Measurements from ENCODE around the gene CALR3. TPM values are rescaled to one million over a fixed set of nuclear protein-coding genes. Genes with fewer than 3 reads are reported as not detected.
A peak's percentile ranks its signal among the peaks of the same experiment; 100 is the strongest.
"Not testable (repeated sequence)": the region's sequence is repeated elsewhere in the genome, so short reads cannot be mapped to it uniquely, and the experiment has no call there.

CALR3 gene
- total RNA-seq, 1 experiment from 2014 or later = not detected

GRCh38 chr19:16497042-16497441, 1.1 kb upstream of the CALR3 start:
- DNase-seq (ENCODE audit: low read depth) = peak; percentile 31

- peak; percentile 62 for DNase-seq (ENCODE audit: low read depth)
Observed at GRCh38 chr19:16496613-16496983, 631 bp upstream of the CALR3 start.

GRCh38 chr19:16486476-16486875, 9.5 kb downstream of the CALR3 start:
- not testable (repeated sequence) for DNase-seq (ENCODE audit: low read depth)

- no peak for DNase-seq (ENCODE audit: low read depth)
Observed at GRCh38 chr19:16482745-16483144, 13.2 kb downstream of the CALR3 start.

GRCh38 chr19:16477311-16477710, 18.7 kb downstream of the CALR3 start:
- DNase-seq (ENCODE audit: low read depth) = no peak

- DNase-seq (ENCODE audit: low read depth) = no peak
Observed at GRCh38 chr19:16476401-16476800, 19.6 kb downstream of the CALR3 start.

GRCh38 chr19:16473875-16474392, 22.0 kb downstream of the CALR3 start:
- no peak for DNase-seq (ENCODE audit: low read depth)

- no peak for DNase-seq (ENCODE audit: low read depth)
Observed at GRCh38 chr19:16472992-16473391, 23.0 kb downstream of the CALR3 start.

- not testable (repeated sequence) for DNase-seq (ENCODE audit: low read depth)
Observed at GRCh38 chr19:16472559-16472899, 23.4 kb downstream of the CALR3 start.

GRCh38 chr19:16470911-16471811, 24.8 kb downstream of the CALR3 start:
- peak; percentile 34 for DNase-seq (ENCODE audit: low read depth)

- peak; percentile 18 for DNase-seq (ENCODE audit: low read depth)
Observed at GRCh38 chr19:16470541-16470910, 25.4 kb downstream of the CALR3 start.

- DNase-seq (ENCODE audit: low read depth) = no peak
Observed at GRCh38 chr19:16467581-16467980, 28.4 kb downstream of the CALR3 start.

GRCh38 chr19:16466802-16467427, 29.1 kb downstream of the CALR3 start:
- DNase-seq (ENCODE audit: low read depth) = not testable (repeated sequence)

- no peak for DNase-seq (ENCODE audit: low read depth)
Observed at GRCh38 chr19:16465239-16465638, 30.7 kb downstream of the CALR3 start.

- DNase-seq (ENCODE audit: low read depth) = no peak
Observed at GRCh38 chr19:16463991-16464575, 31.9 kb downstream of the CALR3 start.

- DNase-seq (ENCODE audit: low read depth) = no peak
Observed at GRCh38 chr19:16463341-16463990, 32.5 kb downstream of the CALR3 start.

GRCh38 chr19:16462757-16463250, 33.2 kb downstream of the CALR3 start:
- DNase-seq (ENCODE audit: low read depth) = peak; percentile 65

GRCh38 chr19:16461630-16462051, 34.3 kb downstream of the CALR3 start:
- no peak for DNase-seq (ENCODE audit: low read depth)

- no peak for DNase-seq (ENCODE audit: low read depth)
Observed at GRCh38 chr19:16460454-16460853, 35.5 kb downstream of the CALR3 start.

- DNase-seq (ENCODE audit: low read depth) = no peak
Observed at GRCh38 chr19:16459680-16460079, 36.3 kb downstream of the CALR3 start.

- DNase-seq (ENCODE audit: low read depth) = no peak
Observed at GRCh38 chr19:16458391-16459341, 37.3 kb downstream of the CALR3 start.
